ENCODE data around the gene ANXA11.
"Not testable (repeated sequence)": the region's sequence is repeated elsewhere in the genome, so short reads cannot be mapped to it uniquely, and the experiment has no call there.

The ANXA11 gene

GRCh38 chr10:80145406-80146308 is 59.7 kb downstream of the ANXA11 start:
- not testable (repeated sequence) for DNase-seq (ENCODE audit: low spot score)

GRCh38 chr10:80144696-80145131 is 60.6 kb downstream of the ANXA11 start:
- no peak for DNase-seq (ENCODE audit: low spot score)

- no peak for DNase-seq (ENCODE audit: low spot score)
Measured at GRCh38 chr10:80144067-80144695, 61.2 kb downstream of the ANXA11 start.

GRCh38 chr10:80141696-80142460 is 63.5 kb downstream of the ANXA11 start:
- no peak for DNase-seq (ENCODE audit: low spot score)

- DNase-seq (ENCODE audit: low spot score), result no peak
Measured at GRCh38 chr10:80140251-80140650, 65.1 kb downstream of the ANXA11 start.

GRCh38 chr10:80139265-80139664 is 66.1 kb downstream of the ANXA11 start:
- no peak for DNase-seq (ENCODE audit: low spot score)

- no peak for DNase-seq (ENCODE audit: low spot score)
Measured at GRCh38 chr10:80137920-80138319, 67.4 kb downstream of the ANXA11 start.

GRCh38 chr10:80137031-80137862 is 68.1 kb downstream of the ANXA11 start:
- DNase-seq (ENCODE audit: low spot score), result no peak

GRCh38 chr10:80136134-80136571 is 69.2 kb downstream of the ANXA11 start:
- no peak for DNase-seq (ENCODE audit: low spot score)

- DNase-seq (ENCODE audit: low spot score), result not testable (repeated sequence)
Measured at GRCh38 chr10:80133687-80134086, 71.7 kb downstream of the ANXA11 start.

GRCh38 chr10:80133206-80133605 is 72.1 kb downstream of the ANXA11 start:
- no peak for DNase-seq (ENCODE audit: low spot score)

- no peak for DNase-seq (ENCODE audit: low spot score)
Measured at GRCh38 chr10:80132299-80133139, 72.8 kb downstream of the ANXA11 start, which contains the start of gene PLAC9. TSS of gene PLAC9 (plus strand) at chr10:80132730. CDS start at chr10:80132763, 33 bp downstream.

GRCh38 chr10:80131499-80131901 is 73.8 kb downstream of the ANXA11 start:
- DNase-seq (ENCODE audit: low spot score), result no peak

- DNase-seq (ENCODE audit: low spot score), result no peak
Measured at GRCh38 chr10:80126876-80127275, 78.5 kb downstream of the ANXA11 start.

- no peak for DNase-seq (ENCODE audit: low spot score)
Measured at GRCh38 chr10:80122746-80123145, 82.6 kb downstream of the ANXA11 start.

- DNase-seq (ENCODE audit: low spot score), result no peak
Measured at GRCh38 chr10:80122110-80122710, 83.1 kb downstream of the ANXA11 start.

GRCh38 chr10:80118669-80119068 is 86.7 kb downstream of the ANXA11 start:
- no peak for DNase-seq (ENCODE audit: low spot score)

GRCh38 chr10:80110986-80111385 is 94.4 kb downstream of the ANXA11 start:
- DNase-seq (ENCODE audit: low spot score), result no peak

- no peak for DNase-seq (ENCODE audit: low spot score)
Measured at GRCh38 chr10:80108576-80109239, 96.6 kb downstream of the ANXA11 start.
